Skin epidermis (tissue), 12 donors: ENCODE measurements around the gene MYRFL.
A peak's percentile ranks its signal among the peaks of the same experiment; 100 is the strongest.

Source experiments
- H3K27ac ChIP-seq, 21 experiments: fragments of 200-600 bp; sonication (generic) in 11 of 21; one replicate each; pipeline ENCODE4 v1.5.0; 2020; ENCODE audit warnings: mild to moderate bottlenecking in 3 of 21, inconsistent platforms in 2 of 21, moderate library complexity in 2 of 21
- H3K4me3 ChIP-seq, 7 experiments: fragments of 200-600 bp; sonication (generic) in 2 of 7; one replicate each; pipeline ENCODE4 v1.5.0; 2020; ENCODE audit warnings: inconsistent platforms in 2 of 7, mild to moderate bottlenecking in 2 of 7, moderate library complexity in 1 of 7

MYRFL gene

GRCh38 chr12:70002097-70002911 lies 177.3 kb downstream of the MYRFL start:
- Histone ChIP-seq H3K27ac (peak overlapping the region in 17 of 21 experiments; percentile 2 to 81 (median 62)), H3K4me3 (no peak overlapping the region)

- peak overlapping the region in 15 of 21 experiments; percentile 2 to 81 (median 59) for H3K27ac ChIP-seq
- no peak overlapping the region for H3K4me3 ChIP-seq
These were observed 177.9 kb downstream of the MYRFL start for GRCh38 chr12:70002912-70003255.

DNA sequence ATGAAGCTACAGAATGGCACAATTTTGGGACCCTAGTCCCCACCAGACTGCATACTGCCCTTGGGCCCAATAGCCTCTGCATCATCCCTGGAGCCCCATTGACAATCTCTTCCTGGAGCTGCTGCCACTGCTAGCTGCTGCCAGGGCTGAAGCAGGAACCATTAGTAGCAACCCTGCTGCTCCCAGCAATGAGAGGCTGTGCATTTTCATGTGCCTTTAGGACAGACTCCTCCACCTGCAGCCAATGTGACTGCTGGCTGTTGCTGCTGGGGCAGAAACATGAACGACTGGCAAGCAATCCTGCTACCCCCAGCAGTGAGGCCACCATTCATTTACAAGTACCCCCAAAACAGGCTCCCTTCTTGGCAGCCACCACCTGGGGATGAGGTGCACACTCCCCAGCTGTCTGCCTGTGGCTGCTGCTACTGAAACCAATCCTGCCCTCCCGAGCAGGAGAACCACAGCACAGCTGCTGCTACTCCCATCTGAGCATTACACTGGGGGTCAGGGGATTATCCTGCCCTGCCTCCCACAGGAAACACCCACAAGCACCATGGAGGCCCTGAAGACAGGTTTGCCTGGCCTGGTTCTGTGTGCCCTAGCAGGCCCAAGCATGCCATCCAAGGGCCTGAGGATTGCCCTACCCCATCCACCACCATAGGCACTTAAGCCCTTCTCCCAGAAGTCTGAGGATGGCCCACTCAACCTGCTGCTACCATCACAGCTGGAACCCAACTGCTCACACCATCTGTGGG lies 181.0 kb downstream of the MYRFL start:
- Histone ChIP-seq H3K27ac (no peak overlapping the region), H3K4me3 (no peak overlapping the region)

- Histone ChIP-seq H3K4me3 (no peak overlapping the region), H3K27ac (no peak overlapping the region)
These were observed 181.6 kb downstream of the MYRFL start for GRCh38 chr12:70006619-70006973.

DNA sequence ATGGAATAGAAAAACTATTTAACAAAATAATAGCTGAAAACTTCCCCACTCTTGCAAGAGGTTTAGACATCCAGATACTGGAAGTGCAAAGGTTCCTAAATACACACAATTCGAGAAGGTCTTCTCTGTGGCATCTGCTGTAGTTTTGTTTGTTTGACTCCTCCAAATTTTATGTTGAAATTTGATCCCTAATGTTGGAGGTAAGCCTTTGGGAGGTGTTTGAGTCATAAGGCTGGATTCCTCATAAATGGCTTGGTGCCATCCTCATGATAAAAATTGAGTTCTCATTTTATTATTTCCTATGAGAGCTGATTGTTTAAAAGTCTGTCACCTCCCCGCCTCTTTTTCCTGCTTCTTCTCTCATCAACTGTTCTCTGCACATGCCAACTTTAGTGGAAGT lies 182.7 kb downstream of the MYRFL start:
- Histone ChIP-seq H3K4me3 (no peak overlapping the region), H3K27ac (no peak overlapping the region)
